Right renal cortex interstitium (tissue), 3 donors: ENCODE results near the gene ZNF777. TPM values are rescaled to one million over a fixed set of nuclear protein-coding genes. Genes with fewer than 3 reads are reported as not detected.
"Not testable (repeated sequence)": the region's sequence is repeated elsewhere in the genome, so short reads cannot be mapped to it uniquely, and the experiment has no call there.

ENCODE experiments used
- DNase-seq, 3 donors: peaks; one replicate each; pipeline ENCODE4 v3.0.0-alpha.2; 2013; ENCODE audit warnings: low read depth in 3 of 3, low spot score in 2 of 3
- polyA plus RNA-seq, 3 donors: library from polyadenylated mRNA; unstranded; fragments of 120-200 nt; gene quantifications; one replicate each; pipeline ENCODE4 v1.2.1, GENCODE V29; 2013; ENCODE audit not compliant: insufficient read length in 3 of 3

ZNF777 gene
- polyA plus RNA-seq, 3 donors, result 12.9 to 13.3 (median 13.1) TPM

DNA sequence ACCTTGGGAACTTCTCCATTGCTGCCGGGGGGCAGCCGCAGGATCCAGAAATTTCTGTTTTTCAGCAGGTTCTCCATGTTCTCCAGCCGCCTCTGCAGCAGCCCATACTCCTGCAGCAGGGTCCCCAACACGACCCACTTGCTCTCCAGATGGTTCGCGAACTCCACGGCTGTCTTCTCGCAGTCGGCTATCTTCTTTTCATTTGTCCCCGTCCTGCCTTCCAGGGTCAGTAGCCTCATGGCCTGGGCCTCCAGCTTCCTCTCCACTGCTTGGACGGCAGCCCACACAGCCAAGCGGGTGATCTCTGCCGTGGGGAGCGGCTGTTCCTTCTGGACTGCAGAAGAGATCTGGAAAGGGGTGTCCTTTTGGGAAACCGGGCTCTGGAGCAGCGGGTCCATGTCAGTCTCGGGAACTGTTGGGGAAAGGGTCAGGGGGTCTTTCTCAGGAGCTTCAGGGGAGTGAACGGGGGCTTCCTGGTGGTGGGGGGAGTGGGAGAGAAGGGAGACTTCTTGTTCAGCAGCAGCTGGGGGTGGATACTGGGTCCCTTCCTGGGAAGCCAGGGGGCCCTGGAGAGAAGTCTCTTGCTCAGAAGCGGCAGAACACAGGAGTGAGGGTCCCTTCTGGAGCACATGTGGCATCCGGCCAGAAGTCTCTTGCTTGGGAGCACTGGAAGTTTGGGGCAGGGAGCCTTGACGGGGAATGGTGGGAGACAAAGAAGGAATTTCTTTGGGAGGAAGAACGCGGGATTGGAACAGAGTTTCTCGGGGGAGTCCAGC, 5.5 kb downstream of the ZNF777 start:
- DNase-seq, result no peak

DNA sequence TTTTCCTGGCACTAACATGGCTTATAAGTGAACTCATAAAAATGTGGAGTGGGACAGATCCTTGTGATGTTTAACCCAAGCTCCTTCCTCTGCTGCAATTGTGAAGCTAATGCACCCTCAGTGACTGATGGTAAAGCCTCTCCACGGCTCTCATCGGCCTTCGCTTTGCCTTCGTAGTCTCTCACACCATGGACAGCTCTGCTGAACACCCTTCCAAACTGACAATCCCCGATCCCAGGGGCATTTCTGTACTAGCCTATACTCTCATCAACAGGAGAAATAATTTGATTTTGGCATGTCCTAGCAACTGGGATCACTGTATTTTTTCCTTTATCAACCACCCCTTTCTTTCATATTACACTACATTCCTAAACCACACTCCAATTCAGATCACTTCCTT, 6.1 kb downstream of the ZNF777 start:
- no peak for DNase-seq

DNA sequence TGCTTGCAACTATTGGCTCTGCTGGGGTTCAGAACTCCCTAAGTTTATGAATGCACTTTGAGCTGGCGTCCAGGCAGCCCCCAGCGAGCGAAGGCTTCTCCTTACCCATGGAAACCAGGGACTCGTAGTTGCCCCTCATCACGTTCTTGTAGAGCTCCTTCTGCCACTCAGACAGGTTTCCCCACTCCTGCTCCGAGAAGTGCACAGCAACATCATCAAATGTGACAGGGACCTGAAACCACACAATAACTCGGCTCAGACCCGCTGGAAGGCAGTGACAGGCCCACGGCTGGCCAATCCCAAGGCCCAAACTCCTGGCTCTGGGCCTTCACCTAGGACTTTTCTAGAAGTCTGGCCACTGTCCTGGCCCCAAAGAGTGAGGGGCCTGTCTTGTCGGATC, 6.9 kb downstream of the ZNF777 start:
- no peak for DNase-seq

- no peak for DNase-seq
Observed at GRCh38 chr7:149450821-149451220, 10.0 kb downstream of the ZNF777 start.

DNA sequence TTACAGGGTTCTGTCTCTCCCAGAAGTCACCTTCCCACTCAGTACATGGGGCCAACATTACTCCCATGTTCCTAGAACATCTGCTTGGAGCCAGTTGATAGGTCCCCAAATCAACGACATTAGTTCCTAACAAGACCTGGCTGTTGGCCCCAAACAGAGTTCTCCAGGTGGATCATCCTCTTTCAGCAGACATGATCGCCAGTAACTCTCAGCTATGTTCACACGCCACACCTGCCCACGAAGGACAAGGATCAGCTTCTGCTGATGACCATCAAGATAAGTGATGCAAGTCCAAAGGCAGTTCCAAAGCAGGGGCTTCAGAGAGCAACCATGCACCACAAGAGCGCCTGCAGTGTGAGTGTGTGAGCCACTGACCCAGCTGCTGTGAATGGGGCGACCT, 11.0 kb downstream of the ZNF777 start:
- DNase-seq, result no peak

DNA sequence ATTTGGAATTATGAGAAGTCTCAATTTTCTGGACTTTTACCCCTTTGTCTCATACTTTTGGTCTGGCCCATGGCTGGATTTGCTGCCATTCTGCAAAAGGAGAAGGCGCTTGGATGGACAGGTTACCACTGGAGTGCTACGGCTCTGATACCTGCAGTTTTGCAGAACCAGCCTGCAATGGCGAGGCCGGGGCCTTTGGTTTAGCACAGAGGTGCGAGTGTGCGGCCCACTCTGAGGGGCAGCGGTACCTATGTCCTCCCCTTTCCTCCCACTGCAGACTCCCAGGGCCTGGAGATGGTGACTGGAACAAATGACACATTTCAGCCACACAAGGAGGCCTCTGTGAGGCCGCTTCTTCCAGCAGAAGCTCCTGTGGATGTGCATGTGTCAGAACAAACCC, 11.9 kb downstream of the ZNF777 start:
- no peak for DNase-seq

GRCh38 chr7:149446026-149446425, 14.8 kb downstream of the ZNF777 start:
- DNase-seq, result not testable (repeated sequence)

DNA sequence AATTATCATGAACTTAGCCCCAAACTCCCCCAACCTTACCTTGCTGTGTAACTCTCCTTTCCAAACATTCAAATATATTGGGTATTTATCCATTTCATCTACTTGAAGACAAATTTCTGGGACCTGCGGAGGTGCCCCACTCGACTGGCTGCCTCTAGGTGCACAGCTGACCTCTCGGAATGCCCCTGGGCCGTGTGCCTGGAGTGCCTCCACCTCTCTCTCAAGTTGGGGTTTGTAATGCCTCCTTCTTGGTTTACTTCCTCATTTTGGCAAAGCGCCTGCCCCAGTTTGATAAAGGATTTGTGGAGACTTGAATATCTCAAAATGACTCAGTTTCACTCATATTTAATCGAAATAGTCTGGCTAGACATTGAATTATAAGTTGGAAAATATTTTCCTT, 16.6 kb downstream of the ZNF777 start:
- no peak for DNase-seq

- DNase-seq, result no peak
Observed at GRCh38 chr7:149443523-149443922, 17.3 kb downstream of the ZNF777 start.

DNA sequence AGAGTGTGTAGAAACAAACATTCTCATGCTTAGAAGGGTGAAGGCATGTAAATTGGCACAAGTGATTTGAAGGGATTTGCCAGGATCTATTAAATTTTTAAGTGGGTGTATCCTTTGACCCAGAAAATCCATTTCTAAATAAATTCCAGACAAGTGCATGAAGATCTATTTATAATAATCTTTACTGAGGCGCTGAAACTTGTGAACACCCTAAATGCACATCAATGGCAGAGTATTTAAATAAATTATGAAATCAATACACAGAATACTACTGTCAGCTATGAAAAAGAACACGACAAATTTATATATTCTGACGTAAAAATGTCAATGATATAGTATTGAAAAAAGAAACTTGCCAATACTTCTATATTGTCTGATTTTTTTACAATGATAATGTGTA, 17.9 kb downstream of the ZNF777 start:
- no peak for DNase-seq

DNA sequence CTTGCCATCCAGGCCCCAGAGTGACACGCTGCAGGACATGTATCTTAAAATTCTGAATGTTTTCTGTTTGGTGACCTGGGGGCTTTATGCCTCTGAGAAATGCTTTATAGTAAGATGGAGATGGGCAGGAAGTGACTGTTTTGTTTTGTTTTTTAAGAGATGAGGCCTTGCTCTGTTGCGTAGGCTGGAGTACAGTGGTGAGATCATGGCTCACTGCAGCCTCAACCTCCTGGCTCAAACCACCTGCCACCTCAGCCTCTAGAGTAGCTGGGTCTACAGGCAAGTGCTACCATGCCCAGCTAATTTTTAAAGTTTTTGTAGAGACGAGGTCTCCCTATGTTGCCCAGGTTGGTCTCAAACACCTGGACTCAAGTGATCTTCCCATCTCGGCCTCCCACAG, 20.6 kb downstream of the ZNF777 start:
- DNase-seq, result no peak

DNA sequence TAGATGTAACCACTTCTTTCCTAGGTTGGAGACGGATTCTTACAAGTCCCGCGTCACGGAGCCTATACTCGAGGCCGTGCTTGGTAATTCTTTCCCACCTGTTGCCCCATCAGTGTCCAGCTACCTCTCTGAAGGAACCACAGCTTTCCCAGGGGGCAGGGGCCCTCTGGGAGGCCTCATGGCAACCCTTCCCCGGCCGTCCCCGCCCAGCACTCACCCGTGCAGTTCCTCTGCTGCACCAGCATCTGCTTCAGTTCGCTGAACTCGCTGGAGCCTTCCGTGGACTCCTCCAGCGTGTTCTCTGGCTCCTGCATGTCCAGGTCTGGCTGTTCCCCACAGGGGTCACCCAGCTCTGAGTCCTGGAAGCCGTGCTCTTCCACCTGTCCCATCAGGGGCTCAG, 24.5 kb downstream of the ZNF777 start:
- DNase-seq, result no peak

DNA sequence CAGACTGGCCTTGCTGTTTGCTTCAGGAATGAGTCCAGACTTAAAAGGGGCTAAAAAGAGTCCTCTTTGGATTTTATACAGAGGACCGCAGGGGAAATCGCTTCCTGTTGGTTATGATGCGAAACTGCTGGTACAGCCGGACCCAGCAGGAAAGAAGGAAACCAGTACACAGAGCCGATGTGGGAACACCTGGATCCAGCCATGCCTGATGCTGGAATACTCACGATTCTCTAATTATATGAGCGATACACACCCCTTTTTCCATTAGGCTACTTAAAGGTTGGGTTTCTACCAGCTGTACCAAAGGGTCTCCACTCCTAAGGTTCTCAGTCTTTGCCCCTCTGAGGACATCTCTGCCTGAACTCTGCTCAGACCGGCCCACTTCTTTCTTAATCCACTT, 27.7 kb downstream of the ZNF777 start:
- no peak for DNase-seq

DNA sequence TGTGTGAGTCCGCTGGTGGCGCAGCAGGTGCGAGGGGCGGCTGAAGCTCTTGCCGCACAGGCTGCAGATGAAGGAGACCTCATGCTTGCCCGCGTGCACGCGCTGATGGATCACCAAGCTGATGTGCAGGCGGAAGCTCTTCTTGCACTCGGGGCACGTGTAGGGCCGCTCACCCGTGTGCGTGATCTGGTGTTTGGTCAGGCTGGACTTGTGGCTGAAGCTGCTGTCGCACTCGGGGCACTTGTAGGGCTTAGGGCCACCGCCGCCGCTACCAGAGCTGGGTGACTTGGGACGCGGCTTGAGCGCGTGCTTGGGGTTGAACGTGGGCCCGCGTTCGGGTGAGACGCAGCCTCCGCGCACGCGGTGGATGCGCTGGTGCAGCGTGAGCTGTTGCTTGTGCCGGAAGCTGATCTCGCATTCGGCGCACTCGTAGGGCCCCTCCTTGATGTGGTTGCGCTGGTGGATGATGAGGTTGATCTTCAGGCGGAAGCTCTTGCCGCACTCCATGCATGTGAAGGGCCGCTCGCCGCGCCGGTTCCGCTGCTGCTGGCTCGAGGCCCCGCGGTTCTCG, 28.7 kb downstream of the ZNF777 start:
- no peak for DNase-seq

GRCh38 chr7:149431486-149432120, 29.3 kb downstream of the ZNF777 start:
- DNase-seq, result no peak

GRCh38 chr7:149430192-149430591, 30.7 kb downstream of the ZNF777 start:
- no peak for DNase-seq

GRCh38 chr7:149427893-149428292, 33.0 kb downstream of the ZNF777 start:
- no peak for DNase-seq

DNA sequence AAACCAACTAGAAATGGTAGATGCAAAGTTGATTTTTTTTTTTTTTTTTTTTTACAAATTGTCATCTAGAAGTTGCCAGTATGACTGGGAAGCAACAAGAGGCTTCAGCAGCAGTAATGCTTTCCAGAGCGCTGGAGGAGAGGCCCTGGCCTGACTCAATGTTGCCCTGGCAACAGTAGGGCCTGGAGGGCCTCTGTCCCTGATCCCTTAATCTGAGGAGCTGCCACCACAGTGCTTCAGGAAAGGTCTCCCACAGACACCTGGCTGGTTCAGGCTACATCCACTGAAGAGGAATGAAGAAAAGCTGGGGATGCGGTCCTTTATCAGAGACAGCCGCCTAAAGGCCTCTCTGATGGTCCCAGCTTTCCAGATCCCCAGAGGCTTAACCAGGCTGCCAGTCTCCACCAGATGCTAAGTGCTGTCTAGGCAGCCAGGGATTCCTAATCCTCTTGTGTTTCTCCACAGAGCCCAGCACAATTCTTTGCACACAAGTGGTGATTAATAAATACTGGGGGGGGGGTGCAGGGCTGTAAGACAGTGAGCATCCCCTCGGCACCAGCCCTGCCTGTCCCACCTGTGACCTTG, 33.7 kb downstream of the ZNF777 start:
- no peak for DNase-seq

GRCh38 chr7:149423449-149424110, 37.3 kb downstream of the ZNF777 start:
- no peak for DNase-seq

DNA sequence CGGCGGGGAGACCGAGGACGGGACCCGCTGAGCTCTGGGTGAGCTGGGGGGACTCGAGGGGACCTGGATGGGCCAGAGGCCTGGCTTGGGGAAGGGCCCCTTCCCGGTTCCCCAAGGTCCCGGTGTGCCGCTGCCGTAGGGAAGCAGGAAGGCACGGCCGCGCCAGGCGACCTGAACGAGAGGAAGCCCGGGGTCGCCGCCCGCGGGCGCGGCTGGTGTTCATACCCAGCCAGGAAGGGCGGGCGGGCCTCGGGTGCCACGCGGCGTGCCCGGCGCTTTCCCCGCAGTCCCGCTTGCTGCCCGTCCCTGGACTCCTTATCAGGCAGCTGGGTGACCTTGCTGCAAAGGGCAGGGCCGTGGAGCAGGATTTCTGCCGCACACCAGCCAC, 38.0 kb downstream of the ZNF777 start:
- no peak for DNase-seq

DNA sequence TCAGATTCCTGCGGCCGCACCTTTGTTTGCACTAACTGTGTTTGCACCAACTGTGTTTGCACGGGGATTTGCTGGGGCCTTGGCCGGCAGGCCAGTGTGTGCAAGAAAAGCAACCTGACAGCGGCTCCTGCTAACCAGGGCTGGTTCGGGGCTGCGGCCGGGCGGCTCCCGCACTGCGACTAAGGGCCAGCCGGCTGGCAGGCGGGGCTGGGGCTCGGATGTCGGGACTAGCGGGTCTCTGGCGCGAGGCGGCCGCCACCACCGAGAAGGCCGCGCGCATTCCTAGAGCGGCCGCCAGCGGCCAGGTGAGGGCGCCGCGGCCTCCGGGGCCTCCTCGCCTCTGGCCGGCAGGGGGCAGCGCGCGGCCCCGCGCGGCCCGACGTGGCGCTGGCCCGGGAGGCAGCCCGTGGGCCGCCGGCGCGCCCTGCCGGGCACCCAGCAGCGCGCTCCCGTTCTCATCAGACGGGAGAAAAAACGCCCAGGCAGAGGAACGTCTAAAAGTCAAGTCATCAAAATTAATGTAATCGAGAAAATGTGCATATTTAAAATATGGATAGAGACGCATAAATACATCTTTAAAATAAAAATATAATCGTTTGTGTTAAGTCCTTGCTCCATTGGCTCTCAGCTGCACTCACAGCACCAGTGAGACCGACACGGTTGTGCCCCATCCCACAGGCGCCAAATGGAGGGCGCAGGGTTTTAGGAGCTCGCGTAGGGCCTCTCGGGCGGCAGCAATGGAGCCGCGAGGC, 38.5 kb downstream of the ZNF777 start:
- DNase-seq, result no peak
